Measurements from ENCODE around the gene MPDU1. TPM values are rescaled to one million over a fixed set of nuclear protein-coding genes. Genes with fewer than 3 reads are reported as not detected.

MPDU1 gene
- total RNA-seq (100 to 1,000 TPM in 6 of 9 donors, 10 to 100 TPM in 3; 65.9 to 267 (median 124) TPM), polyA plus RNA-seq (100 to 1,000 TPM in 1 of 3 donors, 10 to 100 TPM in 2; 70.1 to 200 (median 81.6) TPM)
- long read RNA-seq, donor 1, transcript MPDU1-208 (2 exons, 1,195 nt): minor isoform, 5 of 72 reads
- long read RNA-seq, donor 1, transcript MPDU1-201 (7 exons, 1,601 nt): major isoform, 60 of 72 reads
- long read RNA-seq, donor 1, partial matches to known transcripts: 0 of 72 reads
- long read RNA-seq, donor 1, other reads (novel, unspliced or antisense): 0 of 72 reads
- long read RNA-seq, donor 2, transcript MPDU1-201 (7 exons, 1,601 nt): major isoform, 32 of 65 reads
- long read RNA-seq, donor 2, partial matches to known transcripts: 25 of 65 reads
- long read RNA-seq, donor 2, other reads (novel, unspliced or antisense): 0 of 65 reads
- long read RNA-seq, donor 3, transcript MPDU1-201 (7 exons, 1,601 nt): major isoform, 43 of 47 reads
- long read RNA-seq, donor 3, partial matches to known transcripts: 0 of 47 reads
- long read RNA-seq, donor 3, other reads (novel, unspliced or antisense): 0 of 47 reads
- long read RNA-seq, donor 4, transcript MPDU1-201 (7 exons, 1,601 nt): major isoform, 68 of 78 reads
- long read RNA-seq, donor 4, partial matches to known transcripts: 3 of 78 reads
- long read RNA-seq, donor 4, other reads (novel, unspliced or antisense): 1 of 78 reads
- long read RNA-seq, donor 5, transcript MPDU1-203 (6 exons, 1,125 nt): minor isoform, 5 of 85 reads
- long read RNA-seq, donor 5, transcript MPDU1-201 (7 exons, 1,601 nt): major isoform, 59 of 85 reads
- long read RNA-seq, donor 5, partial matches to known transcripts: 1 of 85 reads
- long read RNA-seq, donor 5, other reads (novel, unspliced or antisense): 9 of 85 reads
- long read RNA-seq, donor 6, transcript MPDU1-201 (7 exons, 1,601 nt): major isoform, 27 of 37 reads
- long read RNA-seq, donor 6, partial matches to known transcripts: 2 of 37 reads
- long read RNA-seq, donor 6, other reads (novel, unspliced or antisense): 3 of 37 reads
- long read RNA-seq, donor 7, transcript MPDU1-201 (7 exons, 1,601 nt): major isoform, 20 of 27 reads
- long read RNA-seq, donor 7, partial matches to known transcripts: 0 of 27 reads
- long read RNA-seq, donor 7, other reads (novel, unspliced or antisense): 0 of 27 reads
- long read RNA-seq, donor 8, transcript MPDU1-201 (7 exons, 1,601 nt): major isoform, 52 of 147 reads
- long read RNA-seq, donor 8, partial matches to known transcripts: 78 of 147 reads
- long read RNA-seq, donor 8, other reads (novel, unspliced or antisense): 10 of 147 reads
- long read RNA-seq, donor 9, transcript MPDU1-201 (7 exons, 1,601 nt): major isoform, 35 of 86 reads
- long read RNA-seq, donor 9, partial matches to known transcripts: 42 of 86 reads
- long read RNA-seq, donor 9, other reads (novel, unspliced or antisense): 0 of 86 reads
- long read RNA-seq, donor 10, transcript MPDU1-201 (7 exons, 1,601 nt): major isoform, 10 of 13 reads
- long read RNA-seq, donor 10, partial matches to known transcripts: 0 of 13 reads
- long read RNA-seq, donor 10, other reads (novel, unspliced or antisense): 0 of 13 reads

DNA sequence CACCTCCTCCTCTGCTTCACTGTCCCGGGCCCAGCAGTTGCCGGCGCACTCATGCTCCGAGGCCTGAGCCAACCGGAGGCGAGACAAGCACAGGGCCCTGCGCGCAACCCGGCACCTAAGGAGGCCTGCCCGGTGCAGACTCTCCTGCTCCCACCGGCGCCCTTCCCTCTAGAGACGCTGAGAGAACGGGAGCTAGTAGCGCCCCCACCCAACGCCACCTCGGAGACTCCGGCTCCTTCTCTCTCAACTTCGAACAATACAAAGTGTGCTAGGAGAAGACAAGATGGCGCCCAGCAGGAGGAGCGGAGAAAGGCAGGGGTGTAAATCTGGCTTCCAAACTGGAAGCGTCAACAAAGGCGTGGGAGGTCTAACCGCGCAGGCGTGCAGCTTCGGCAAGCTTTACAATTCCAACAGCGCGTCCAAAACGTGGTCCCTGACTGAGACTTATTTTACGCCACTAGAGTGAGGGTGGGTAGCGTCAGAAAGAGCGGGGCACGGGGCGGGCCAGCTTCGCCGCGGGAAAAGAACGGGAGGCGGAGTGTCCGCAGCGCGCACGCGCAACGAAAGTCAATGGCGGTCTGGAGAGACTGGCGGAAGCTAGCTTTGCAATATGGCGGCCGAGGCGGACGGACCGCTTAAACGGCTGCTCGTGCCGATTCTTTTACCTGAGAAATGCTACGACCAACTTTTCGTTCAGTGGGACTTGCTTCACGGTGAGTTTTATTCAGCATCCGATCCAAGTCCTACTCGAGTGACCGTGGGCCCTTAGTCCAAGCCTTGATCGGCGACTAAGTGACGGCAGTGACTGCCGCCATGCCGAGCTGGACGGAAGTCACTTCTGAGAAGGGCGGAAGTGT is at the start of gene MPDU1:
Gene MPDU1, plus strand, starts transcription at position 600 of the 857 bp plus-strand sequence. Its CDS starts 11 bp downstream, at position 611.
- DNase-seq: peak; percentile 96 to 98 (median 97)
- peak in 1 of 6 experiments; percentile 6 for TF ChIP-seq CTCF (IDR thresholded peaks at IDR 0.05)
- TF ChIP-seq POLR2A (IDR thresholded peaks at IDR 0.05): peak; percentile 74 to 91
- Histone ChIP-seq H3K4me3 (peak within 1 kb of the TSS; percentile 8 to 85 (median 48)), H3K27ac (peak within 1 kb of the TSS; percentile 78 to 97 (median 96)), H3K36me3 (replicated peaks in 1 of 2) (peaks cover 0 to 27% of the 10 kb centered on the region in 2 donors), H3K9me3 (replicated peaks in 1 of 3) (no peaks in the 10 kb centered on the region), H3K4me1 (replicated peaks in 1 of 2) (peaks cover 32 to 49% of the 10 kb centered on the region in 2 donors), H3K27me3 (no peaks in the 10 kb centered on the region)
- 11 to 23% (median 13%) methylated on average over 51 to 69 of the region's 69 CpGs for WGBS, 4 donors
- intact Hi-C loops (cut with DNase I): no loop called here

- intact Hi-C loops (cut with DNase I): no loop called here
Observed at GRCh38 chr17:7538050-7538449, 45.6 kb upstream of the MPDU1 start.

More at GRCh38 chr17:7538050-7538449, 45.6 kb upstream of the MPDU1 start:
- no peak for TF ChIP-seq CTCF (IDR thresholded peaks at IDR 0.05)
- no peak for DNase-seq
- no peaks in the 10 kb centered on the region for H3K27me3 ChIP-seq
- no peaks in the 10 kb centered on the region for H3K9me3 ChIP-seq (replicated peaks in 1 of 3)
- WGBS, 4 donors: 60 to 77% (median 74%) methylated on average over 3 of the region's 3 CpGs
- no peak overlapping the region for H3K27ac ChIP-seq
- no peak overlapping the region for H3K4me3 ChIP-seq
- no peaks in the 10 kb centered on the region for H3K36me3 ChIP-seq (replicated peaks in 1 of 2)
- H3K4me1 ChIP-seq (replicated peaks in 1 of 2): no peaks in the 10 kb centered on the region

All from adrenal gland (tissue), 19 donors.